ENCODE results near the gene CTNNAL1. TPM values are rescaled to one million over a fixed set of nuclear protein-coding genes. Genes with fewer than 3 reads are reported as not detected.

The CTNNAL1 gene
- total RNA-seq, 2 experiments from 2014 or later = 21.4 to 21.8 TPM

DNA sequence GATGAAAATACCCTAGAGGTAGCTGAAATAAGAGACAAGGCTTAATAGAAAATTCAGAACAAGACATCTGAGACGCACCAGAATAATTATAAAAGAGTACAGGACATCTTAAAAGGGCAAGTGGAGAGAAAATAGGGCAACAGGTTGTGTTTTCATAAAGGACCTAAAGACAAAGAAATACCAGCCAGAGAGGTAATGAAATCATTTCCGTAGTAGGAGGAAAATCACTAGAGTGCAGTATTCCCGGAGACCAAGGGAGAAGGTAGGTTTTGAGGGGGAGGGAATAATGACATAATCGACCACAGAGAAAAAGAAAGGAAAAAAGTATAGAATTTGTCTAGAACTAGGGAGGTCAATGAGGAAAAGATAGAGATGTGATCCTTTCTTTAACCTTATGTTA lies 26.2 kb upstream of the CTNNAL1 start:
- ATAC-seq (no peak), DNase-seq (no peak)
- no peak overlapping the region for H3K27ac Mint-ChIP-seq
- no peak overlapping the region for H3K4me3 Mint-ChIP-seq
- POLR2A ChIA-PET = no interaction called here
- no peaks in the 10 kb centered on the region for H3K27me3 Mint-ChIP-seq (ENCODE audit: low read depth)
- CTCF ChIA-PET = no interaction called here
- no peaks in the 10 kb centered on the region for H3K4me1 Mint-ChIP-seq (ENCODE audit: low read depth)
- H3K9me3 Mint-ChIP-seq (ENCODE audit: insufficient read depth) = no peaks in the 10 kb centered on the region
- H3K36me3 Mint-ChIP-seq (ENCODE audit: low read depth) = peaks cover 54% of the 10 kb centered on the region

DNA sequence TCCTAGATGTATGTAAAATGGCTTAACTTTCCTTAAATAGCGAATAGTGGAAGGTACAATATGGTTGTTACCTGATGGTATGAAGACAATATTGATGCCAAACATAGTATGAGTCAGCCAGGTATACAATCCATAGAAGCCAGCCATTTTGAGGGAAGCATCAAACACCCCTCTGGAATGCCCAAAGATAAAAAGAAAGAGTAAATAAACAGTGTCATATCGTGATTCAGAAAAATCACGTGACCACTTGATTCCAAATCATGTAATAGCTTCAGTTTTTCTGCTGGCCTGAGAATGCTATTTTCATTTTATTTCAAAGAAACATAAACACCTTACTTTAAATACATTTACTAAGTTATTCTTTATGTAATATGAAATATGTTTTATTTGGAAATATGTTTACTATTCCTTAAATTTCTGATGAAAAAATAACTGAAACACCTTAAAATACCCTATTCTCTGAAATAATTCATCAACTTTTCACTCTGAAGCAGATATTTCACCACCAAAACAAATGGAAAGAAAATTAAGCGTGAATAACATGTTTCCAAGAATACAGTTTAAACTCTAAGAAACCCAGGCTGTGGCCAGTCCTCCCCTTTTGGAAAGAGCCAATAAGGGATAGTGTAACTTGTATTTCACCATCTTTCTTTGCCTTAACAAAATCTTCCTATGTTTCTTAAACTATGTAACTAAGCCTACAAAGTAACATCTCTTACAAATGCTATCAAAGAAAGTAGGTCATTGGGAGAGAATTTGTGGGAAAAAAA lies 24.8 kb upstream of the CTNNAL1 start:
- POLR2A ChIA-PET = no interaction called here
- peaks cover 50% of the 10 kb centered on the region for H3K36me3 Mint-ChIP-seq (ENCODE audit: low read depth)
- H3K9me3 Mint-ChIP-seq (ENCODE audit: insufficient read depth) = no peaks in the 10 kb centered on the region
- DNase-seq (no peak), ATAC-seq (no peak)
- no peak overlapping the region for H3K4me3 Mint-ChIP-seq
- CTCF ChIA-PET = no interaction called here
- no peaks in the 10 kb centered on the region for H3K4me1 Mint-ChIP-seq (ENCODE audit: low read depth)
- H3K27me3 Mint-ChIP-seq (ENCODE audit: low read depth) = no peaks in the 10 kb centered on the region
- H3K27ac Mint-ChIP-seq = no peak overlapping the region

DNA sequence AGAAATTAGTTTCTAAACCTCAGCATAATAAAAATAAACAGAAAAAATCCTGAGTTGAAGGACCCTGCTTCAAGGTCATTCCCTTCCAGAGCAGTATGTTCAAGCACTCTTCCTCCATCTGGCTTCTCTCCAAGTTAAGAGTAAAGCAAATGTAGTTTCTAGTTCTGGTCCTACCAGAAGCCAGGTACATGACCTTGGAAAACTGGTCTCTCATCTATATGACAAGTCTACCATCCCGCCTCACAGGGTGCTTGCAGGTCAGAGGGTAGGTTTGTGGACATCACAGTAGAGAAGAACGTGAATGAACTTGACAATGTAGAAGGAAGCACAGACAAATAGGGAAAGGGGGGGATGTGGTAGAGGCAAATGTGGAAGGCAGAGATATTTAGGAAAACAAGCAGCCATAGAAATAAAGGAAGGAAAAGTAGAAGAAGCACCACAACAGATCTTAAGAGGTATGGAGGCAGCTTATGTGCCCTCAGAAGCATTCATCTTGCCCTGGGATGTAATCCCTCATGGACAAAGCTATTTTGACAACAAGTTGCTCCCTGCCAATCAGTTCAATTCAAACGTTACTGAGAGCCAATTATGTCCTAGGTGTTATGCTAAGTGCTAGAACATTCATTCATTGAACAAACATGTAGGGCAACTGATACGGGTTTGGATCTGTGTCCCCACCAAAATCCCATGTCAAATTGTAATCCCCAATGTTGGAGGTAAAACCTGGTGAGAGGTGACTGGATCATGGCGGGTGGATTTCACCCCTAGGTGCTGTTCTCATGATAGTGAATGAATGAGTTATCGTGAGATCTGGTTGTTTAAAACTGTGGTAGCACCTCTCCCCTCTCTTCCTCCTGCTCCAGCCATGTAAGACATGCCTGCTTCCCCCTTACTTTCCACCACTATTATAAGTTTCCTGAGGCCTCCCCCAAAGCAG lies 23.7 kb upstream of the CTNNAL1 start:
- ChIA-PET POLR2A (no interaction called here), CTCF (no interaction called here)
- H3K4me3 Mint-ChIP-seq = no peak overlapping the region
- no peaks in the 10 kb centered on the region for H3K9me3 Mint-ChIP-seq (ENCODE audit: insufficient read depth)
- H3K27ac Mint-ChIP-seq = no peak overlapping the region
- H3K27me3 Mint-ChIP-seq (ENCODE audit: low read depth) = no peaks in the 10 kb centered on the region
- peaks cover 44% of the 10 kb centered on the region for H3K36me3 Mint-ChIP-seq (ENCODE audit: low read depth)
- ATAC-seq = no peak
- H3K4me1 Mint-ChIP-seq (ENCODE audit: low read depth) = no peaks in the 10 kb centered on the region
- no peak for DNase-seq

DNA sequence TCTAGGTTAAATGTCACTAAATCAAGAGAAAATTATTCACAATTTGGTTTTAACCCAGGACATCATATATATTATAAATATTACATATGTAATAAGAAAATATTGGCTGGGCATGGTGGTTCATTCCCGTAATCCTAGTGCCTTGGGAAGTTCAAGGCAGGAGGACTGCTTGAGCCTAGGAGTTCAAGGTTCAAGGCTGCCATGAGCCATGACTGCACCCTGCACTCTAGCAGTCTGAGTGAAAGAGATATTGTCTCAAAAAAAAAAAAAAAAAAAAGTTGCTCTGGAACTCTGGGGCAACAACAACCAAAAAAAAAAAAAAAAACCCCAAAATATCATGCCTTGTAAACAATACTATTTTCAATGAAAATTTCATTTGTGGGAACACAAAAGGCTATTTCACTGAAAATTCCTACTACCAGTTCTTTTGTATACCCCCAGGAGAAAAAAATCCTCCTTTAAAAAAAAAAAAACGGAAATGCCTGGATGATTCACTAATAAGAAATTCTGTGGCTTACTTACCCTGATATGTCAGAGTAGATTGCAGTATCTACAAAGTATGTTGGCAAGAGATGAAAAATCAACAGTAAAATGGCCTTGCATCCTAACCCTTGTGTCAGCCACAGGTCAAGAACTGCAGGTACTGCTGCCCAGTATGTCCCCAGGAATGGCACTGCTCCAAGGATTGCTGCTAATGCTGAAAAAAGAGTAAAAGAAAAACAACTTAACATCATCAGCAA lies 22.6 kb upstream of the CTNNAL1 start:
- no peak for DNase-seq
- Mint-ChIP-seq H3K4me1 (ENCODE audit: low read depth) (no peaks in the 10 kb centered on the region), H3K4me3 (no peak overlapping the region), H3K27me3 (ENCODE audit: low read depth) (no peaks in the 10 kb centered on the region), H3K27ac (no peak overlapping the region), H3K9me3 (ENCODE audit: insufficient read depth) (no peaks in the 10 kb centered on the region), H3K36me3 (ENCODE audit: low read depth) (peaks cover 46% of the 10 kb centered on the region)
- ChIA-PET POLR2A (no interaction called here), CTCF (no interaction called here)
- no peak for ATAC-seq

DNA sequence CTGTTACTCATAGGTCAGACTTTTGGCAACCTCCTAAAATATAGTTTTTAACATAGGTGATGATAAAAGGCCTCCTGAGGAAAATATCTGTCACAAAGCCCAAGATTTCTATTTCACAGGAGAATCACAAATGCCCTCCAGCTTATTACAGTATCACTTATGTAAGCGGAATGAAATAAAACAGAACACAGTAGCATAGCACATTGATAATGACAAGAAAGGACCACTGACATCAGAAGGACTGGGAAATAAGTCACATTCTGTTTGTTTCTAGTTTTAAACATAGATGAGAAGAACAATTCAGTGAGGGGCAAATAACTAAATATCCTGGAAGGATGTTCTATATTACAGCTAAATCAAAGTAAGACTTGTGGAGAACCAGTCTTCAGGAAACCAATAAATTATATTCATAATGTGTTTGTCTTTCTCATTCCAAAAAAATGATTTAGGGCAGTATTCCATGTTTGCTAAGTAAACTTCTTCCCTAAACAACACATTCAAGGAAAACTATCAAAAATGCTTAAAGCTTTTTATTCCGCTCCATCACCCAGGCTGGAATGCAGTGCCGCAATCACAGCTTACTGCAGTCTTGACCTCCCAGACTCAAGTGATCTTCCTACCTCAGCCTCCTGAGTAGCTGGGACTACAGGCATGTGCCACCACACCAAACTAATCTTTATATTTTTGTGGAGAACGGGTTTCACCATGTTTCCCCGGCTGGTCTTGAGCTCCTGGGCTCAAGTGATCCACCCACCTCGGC lies 20.8 kb upstream of the CTNNAL1 start:
- no peaks in the 10 kb centered on the region for H3K27me3 Mint-ChIP-seq (ENCODE audit: low read depth)
- H3K36me3 Mint-ChIP-seq (ENCODE audit: low read depth) = peaks cover 38% of the 10 kb centered on the region
- DNase-seq = no peak
- H3K4me1 Mint-ChIP-seq (ENCODE audit: low read depth) = no peaks in the 10 kb centered on the region
- no peak overlapping the region for H3K27ac Mint-ChIP-seq
- POLR2A ChIA-PET = interaction anchor here (0.6 kb wide), 2 partner anchors 44 to 48 kb away, joined by 3 read pairs; no protein-coding TSS in a partner anchor
- ATAC-seq = no peak
- CTCF ChIA-PET = interaction anchor here (1.3 kb wide), 1 partner anchor 10 kb away, joined by 3 read pairs; no protein-coding TSS in a partner anchor
- H3K4me3 Mint-ChIP-seq = no peak overlapping the region
- H3K9me3 Mint-ChIP-seq (ENCODE audit: insufficient read depth) = no peaks in the 10 kb centered on the region

DNA sequence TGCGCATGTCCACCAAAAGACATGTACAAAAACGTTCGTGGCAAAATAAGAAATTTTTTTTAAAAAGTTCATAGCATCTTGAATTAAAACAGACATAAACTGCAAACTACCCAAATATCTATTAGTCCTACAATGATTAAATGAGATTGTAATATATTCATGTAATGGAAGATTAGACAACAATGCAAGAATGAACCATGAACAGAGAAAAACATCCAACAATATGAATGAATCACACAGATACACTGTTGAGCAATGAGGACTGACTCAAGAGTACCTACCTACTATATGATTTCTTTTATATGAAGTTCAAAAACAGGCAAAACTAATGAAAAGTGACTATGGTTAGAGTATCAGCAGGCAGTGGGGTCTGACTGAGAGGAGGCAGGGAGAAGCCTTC lies 17.9 kb upstream of the CTNNAL1 start:
- Mint-ChIP-seq H3K36me3 (ENCODE audit: low read depth) (peaks cover 32% of the 10 kb centered on the region), H3K4me1 (ENCODE audit: low read depth) (peaks cover 9% of the 10 kb centered on the region), H3K27ac (no peak overlapping the region), H3K4me3 (no peak overlapping the region), H3K9me3 (ENCODE audit: insufficient read depth) (no peaks in the 10 kb centered on the region), H3K27me3 (ENCODE audit: low read depth) (no peaks in the 10 kb centered on the region)
- ATAC-seq (no peak), DNase-seq (no peak)
- ChIA-PET CTCF (no interaction called here), POLR2A (no interaction called here)

DNA sequence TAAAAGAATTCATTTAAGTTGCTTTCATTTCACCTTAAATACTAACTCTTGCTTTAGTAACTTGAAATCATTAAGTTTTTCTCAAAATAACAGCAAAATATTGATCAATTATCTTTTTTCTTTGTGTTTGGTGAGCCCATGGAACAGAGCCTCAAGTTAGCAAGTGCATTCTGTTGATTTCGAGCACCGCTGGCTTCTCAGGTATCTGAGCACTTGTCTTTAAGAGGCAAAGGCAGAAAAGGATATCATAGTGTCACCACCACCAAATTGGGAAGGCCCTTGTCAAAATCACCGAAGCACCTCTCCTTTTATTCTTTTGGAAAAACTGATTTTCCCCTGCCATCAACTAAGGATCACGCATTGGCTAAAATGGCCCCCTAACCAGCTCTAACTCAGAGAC lies 17.1 kb upstream of the CTNNAL1 start:
- DNase-seq = no peak
- Mint-ChIP-seq H3K27me3 (ENCODE audit: low read depth) (no peaks in the 10 kb centered on the region), H3K36me3 (ENCODE audit: low read depth) (peaks cover 29% of the 10 kb centered on the region), H3K4me3 (no peak overlapping the region), H3K4me1 (ENCODE audit: low read depth) (peaks cover 9% of the 10 kb centered on the region), H3K9me3 (ENCODE audit: insufficient read depth) (no peaks in the 10 kb centered on the region), H3K27ac (no peak overlapping the region)
- ChIA-PET POLR2A (no interaction called here), CTCF (no interaction called here)
- no peak for ATAC-seq

DNA sequence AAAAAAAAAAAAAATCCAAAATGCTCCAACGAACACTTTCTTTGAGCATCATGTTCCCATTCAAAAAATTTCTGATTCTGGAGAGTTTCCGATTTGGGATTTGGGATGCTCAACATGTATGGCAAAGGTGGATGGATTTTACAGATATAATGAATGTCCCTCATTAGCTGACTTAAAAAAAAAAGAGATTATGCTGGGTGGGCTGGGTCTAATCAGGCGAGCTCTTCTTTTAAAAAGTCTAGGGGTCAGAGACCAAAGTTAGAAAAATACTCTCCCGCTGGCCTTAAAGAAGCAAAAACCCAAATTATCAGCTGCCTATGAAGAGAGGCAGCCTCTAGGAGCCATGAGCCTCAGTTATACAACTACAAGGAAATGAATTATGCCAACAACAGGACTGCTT lies 15.2 kb upstream of the CTNNAL1 start:
- H3K4me1 Mint-ChIP-seq (ENCODE audit: low read depth) = peaks cover 9% of the 10 kb centered on the region
- peaks cover 29% of the 10 kb centered on the region for H3K36me3 Mint-ChIP-seq (ENCODE audit: low read depth)
- POLR2A ChIA-PET = no interaction called here
- no peaks in the 10 kb centered on the region for H3K9me3 Mint-ChIP-seq (ENCODE audit: insufficient read depth)
- CTCF ChIA-PET = interaction anchor here (0.7 kb wide), 1 partner anchor 387 kb away, joined by 3 read pairs; no protein-coding TSS in a partner anchor
- DNase-seq = no peak
- no peaks in the 10 kb centered on the region for H3K27me3 Mint-ChIP-seq (ENCODE audit: low read depth)
- H3K4me3 Mint-ChIP-seq = no peak overlapping the region
- H3K27ac Mint-ChIP-seq = no peak overlapping the region
- no peak for ATAC-seq

DNA sequence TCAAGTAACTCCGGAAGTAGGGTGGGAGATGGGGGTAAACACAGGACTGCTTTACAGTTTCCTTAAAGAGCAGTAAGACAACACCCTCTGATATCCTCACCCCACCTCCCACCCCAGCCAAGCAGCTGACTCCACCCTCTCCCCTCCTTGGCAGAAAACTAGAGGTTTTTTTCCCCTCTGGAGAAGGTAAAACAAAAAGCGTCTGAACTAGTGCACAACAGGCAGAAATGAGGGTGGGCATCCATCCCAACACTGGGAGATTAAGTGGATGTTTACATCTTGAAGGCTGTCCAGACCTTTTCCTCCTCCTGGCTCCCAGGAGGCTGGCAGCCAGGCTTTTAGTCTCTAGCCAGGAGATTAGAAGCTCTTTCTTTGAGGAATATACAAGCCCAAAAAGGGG lies 13.9 kb upstream of the CTNNAL1 start:
- Mint-ChIP-seq H3K4me3 (no peak overlapping the region), H3K36me3 (ENCODE audit: low read depth) (peaks cover 24% of the 10 kb centered on the region), H3K9me3 (ENCODE audit: insufficient read depth) (no peaks in the 10 kb centered on the region), H3K4me1 (ENCODE audit: low read depth) (peaks cover 9% of the 10 kb centered on the region), H3K27ac (no peak overlapping the region), H3K27me3 (ENCODE audit: low read depth) (no peaks in the 10 kb centered on the region)
- ATAC-seq (no peak), DNase-seq (no peak)
- ChIA-PET POLR2A (no interaction called here), CTCF (no interaction called here)

DNA sequence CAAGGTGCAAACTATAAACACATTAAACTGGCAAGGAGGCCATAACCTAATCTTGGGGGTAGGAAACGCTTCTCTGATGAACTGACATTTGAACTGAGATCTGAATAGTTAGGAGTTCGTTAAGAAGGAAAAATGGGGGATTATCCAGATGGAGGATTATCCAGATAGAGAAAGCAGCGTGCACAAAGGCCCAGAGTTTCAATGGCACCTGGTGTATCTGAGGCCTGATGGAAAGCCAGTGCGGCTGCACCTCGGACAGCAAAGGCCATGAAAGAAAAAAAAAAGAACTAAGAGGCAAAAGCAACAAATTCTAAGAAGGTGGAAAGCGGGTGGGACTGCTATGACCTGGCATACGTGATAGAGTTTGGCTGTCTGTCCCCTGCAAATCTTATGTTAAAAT lies 13.0 kb upstream of the CTNNAL1 start:
- DNase-seq (no peak), ATAC-seq (no peak)
- no peak overlapping the region for H3K4me3 Mint-ChIP-seq
- H3K4me1 Mint-ChIP-seq (ENCODE audit: low read depth) = peaks cover 9% of the 10 kb centered on the region
- no peak overlapping the region for H3K27ac Mint-ChIP-seq
- no peaks in the 10 kb centered on the region for H3K27me3 Mint-ChIP-seq (ENCODE audit: low read depth)
- ChIA-PET CTCF (no interaction called here), POLR2A (no interaction called here)
- peaks cover 19% of the 10 kb centered on the region for H3K36me3 Mint-ChIP-seq (ENCODE audit: low read depth)
- H3K9me3 Mint-ChIP-seq (ENCODE audit: insufficient read depth) = no peaks in the 10 kb centered on the region

DNA sequence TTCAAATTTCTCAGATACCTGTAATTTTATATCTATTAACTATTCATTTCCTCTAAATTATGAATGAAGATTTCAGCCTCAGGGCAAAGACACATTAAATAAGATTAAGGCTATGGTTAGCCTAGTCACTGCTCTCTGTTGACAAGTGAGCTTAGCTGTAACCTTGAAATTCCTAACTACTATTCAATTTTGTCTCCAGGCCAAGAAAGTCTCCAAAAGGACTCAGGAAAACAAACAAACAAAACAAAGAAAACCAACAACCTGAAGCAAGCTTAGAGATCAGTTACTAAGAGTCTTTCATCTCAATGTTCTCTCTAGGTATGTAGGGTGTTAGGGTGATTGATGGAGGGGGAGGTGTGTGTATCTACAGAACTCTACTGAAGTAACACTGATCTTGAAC lies 9.6 kb upstream of the CTNNAL1 start:
- Mint-ChIP-seq H3K36me3 (ENCODE audit: low read depth) (peaks cover 28% of the 10 kb centered on the region), H3K4me3 (no peak overlapping the region), H3K27me3 (ENCODE audit: low read depth) (no peaks in the 10 kb centered on the region), H3K27ac (no peak overlapping the region), H3K9me3 (ENCODE audit: insufficient read depth) (no peaks in the 10 kb centered on the region), H3K4me1 (ENCODE audit: low read depth) (peaks cover 19% of the 10 kb centered on the region)
- DNase-seq (no peak), ATAC-seq (no peak)
- ChIA-PET POLR2A (interaction anchor here (0.8 kb wide), 1 partner anchor 78 kb away, joined by 3 read pairs; no protein-coding TSS in a partner anchor), CTCF (interaction anchor here (0.6 kb wide), 1 partner anchor 119 kb away, joined by 3 read pairs; no protein-coding TSS in a partner anchor)
